Islet of Langerhans (tissue), 1 donor: ENCODE data around the gene PAH.

ENCODE experiments used
- FAIRE-seq: peaks from one replicate; lab custom pipeline; 2011; peaks lifted over from hg19 to GRCh38; lab: Jason Lieb, UNC

PAH gene

DNA sequence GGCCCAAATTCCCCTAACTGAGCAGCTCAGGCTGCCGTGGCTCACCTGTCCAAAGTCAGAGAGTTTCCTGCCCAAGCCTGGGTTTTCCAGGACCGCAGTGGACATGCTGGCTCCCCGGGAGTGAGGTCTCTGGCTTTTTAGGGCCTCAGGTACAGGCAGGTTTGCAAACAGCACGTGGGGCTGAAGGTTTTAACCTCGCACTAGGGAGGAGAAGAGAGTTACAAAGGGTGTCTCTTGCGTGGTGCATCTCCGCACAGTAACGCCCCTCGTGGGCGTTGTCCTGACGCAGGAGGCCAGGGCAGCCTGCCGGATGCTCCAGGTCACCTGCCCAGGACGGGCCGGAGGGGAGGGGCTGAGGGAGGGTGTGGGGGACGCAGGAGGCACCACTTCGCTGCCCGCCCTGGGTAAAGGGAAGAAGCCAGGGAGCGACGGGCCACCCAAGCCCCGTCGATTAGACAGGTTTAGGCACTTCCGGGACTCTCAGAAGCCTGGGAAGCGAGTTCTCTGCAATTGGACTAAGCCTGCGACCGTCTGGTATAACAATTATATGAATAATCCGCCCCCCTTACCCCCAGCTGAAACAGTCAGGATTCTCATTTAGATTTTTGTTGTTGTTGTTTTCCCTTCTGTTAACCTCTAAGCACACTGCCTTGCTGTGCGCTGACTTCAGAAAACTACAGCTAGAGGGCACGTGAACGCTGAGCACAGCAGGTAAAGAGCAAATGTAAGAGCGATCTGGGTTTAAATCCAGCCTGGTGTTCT is at the start of gene PAH:
Gene PAH, minus strand, starts transcription at position 219 of the 762 bp plus-strand sequence. Its CDS starts 114 bp downstream, at position 105.
- FAIRE-seq: no peak

DNA sequence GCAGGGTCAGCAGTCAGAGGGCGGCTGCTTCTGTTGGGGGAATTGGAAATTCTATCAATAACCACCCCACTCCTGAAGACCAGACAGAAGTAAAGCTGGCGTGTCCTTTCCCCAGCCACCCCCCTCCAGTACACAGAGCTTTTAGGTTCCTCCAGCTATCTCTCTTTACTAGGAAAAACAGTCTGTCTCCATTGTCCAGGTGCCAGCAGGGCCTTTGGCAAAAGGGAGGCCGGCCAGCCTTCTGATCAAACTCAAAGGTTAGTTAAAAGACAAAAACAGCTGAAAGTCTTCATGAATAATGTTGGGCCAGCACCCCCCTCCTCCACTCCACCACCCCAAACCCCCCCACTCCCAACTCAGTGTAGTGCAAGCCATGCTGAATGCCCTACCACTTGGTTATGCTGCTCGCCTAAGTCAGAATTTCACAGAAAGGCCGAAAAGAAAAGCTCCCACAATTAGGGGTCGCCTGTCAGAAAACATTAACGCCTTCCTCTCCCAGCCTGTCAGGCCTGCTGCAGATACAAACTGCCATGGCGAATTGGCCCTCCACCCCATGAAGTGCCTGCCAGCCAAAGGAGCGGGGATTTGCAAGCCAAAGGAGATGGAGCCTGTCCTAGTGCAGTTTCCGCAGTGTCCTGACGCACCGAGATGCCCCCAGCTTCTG is 49.3 kb upstream of the PAH start:
- FAIRE-seq: no peak

DNA sequence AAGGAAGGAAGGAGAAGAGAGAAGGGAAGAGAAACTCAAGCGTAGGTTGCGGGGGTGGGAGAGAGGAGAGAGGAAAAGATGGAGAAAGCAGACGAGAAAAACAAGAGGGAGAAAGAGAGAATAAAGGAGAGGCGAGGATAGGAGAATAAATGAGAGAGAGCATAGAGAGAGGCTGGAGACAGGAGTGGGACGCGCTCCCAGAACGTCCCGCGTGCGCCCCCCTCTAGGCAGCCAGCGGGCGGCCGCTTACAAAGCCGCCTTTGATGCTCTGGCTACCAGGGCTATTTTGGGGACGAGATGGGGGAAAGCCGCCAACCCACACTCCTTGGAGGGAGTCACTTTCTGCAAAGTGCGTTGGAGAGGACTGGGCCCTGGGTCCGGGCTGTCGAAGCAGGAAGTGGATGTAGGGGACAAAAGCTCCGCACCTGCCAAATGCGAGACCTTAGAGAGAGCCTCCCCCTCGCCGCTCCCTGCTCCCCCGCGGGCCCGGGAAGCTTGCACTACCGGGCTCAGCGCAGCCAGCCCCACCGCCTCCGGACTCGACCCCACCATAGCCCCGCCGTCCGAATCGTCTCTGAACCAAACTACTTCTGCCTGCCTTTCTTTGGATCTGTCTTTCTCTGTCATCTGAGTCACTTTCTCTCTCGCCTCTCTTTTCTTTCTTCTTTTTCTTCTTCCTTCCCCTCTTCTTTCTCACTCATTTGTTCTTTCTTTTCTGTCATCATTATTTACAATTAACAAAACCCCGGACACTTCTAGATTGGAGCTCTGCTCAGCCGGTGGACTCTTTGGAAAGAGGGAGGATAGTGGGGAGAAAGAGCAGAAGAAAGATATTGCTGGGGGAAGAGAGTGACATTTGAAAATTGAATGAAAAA is 48.5 kb upstream of the PAH start:
- no peak for FAIRE-seq

DNA sequence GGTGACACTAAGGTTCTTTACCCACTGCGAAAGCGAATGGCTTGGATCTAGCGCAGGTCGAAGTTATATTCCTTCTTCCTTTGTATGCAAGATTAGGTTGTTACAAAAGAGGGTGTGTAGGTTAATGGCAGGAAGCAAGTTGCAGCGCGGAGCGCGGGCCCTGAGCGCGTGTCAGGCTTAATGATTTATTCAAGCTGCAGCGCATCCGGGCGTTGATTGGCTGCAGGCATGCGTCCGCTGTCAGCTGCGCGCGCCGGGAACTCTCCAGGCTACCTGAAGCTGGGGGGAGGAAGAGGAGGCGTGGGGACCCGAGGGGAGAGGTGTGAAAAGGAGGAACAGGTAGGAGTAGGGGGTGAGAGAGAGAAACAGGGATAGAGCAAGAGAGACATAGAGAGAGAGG is 47.8 kb upstream of the PAH start:
- no peak for FAIRE-seq

DNA sequence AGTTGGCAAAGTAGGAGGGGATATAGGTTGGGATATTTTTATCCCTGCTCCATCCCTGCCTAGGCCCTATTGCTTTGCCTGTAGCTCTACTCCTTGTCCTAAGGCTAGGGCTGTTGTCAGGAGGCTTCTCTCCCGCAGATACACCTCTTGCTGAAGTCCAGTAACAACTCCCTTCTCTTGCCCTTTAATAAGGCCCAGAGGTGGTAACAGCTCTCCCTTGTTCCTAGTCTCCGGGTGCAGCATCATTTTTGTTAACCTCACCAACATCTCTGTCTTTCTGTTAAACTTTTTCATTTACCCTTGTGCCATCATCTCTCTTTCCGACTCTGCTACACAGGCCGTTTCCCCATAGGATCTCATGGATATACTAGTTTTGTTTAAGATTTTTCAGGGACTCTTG is 46.8 kb upstream of the PAH start:
- no peak for FAIRE-seq

DNA sequence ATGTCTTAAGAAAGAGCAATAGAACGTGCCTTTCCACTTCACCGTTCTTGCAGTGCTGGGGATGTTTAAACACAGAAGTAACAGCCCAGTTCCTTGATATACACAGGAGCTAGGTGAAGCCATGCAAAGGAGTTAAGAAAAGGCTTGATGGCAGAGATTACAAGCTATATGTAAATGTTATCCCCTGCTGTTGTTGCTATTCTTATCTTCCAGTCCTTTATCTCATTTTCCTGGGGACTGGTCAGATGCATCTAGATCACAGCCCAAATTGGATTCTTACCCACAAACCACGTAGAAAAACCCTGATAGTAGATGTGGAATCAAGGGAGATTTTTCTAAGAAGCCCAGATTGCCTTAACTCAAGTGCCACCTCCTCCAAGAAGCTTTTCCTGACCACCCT is 45.9 kb upstream of the PAH start:
- no peak for FAIRE-seq

DNA sequence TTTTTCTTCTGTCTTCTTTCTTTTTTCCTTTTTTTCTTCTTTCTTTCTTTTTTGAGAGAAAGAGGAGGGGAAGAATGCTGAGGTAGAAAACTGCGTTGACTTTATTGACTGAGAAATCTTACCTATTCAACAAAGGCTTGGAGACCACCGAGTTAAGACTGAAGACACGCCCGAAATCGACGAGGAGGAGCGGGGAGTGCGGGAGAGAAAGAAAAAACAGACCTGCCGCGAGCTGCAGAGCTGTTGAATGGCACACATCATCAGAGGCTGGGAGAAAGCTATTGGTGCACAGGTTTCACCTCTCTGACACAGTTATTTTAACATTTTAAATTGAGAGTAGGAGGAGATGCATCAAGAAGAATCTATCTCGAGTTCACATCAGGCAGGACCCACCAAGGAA is 45.5 kb upstream of the PAH start:
- FAIRE-seq: no peak

DNA sequence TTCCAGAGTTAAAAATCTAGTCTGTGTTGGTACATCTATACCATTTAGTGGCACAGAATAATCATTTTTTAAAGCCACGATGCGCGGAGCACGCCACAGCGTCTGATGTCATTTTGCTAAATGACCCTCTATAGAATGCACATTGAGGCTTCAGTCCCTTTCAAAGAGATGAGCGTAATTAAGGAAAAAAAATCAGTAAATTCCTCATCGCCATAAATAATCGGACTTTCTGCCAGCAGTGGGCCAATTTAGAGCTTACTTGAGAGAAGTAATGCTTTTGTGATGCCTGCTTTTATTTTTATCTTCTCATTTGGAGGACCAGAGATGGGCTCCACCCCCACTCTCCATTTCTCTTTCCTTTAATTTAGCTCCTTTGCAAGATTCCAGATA is 44.4 kb upstream of the PAH start:
- no peak for FAIRE-seq

DNA sequence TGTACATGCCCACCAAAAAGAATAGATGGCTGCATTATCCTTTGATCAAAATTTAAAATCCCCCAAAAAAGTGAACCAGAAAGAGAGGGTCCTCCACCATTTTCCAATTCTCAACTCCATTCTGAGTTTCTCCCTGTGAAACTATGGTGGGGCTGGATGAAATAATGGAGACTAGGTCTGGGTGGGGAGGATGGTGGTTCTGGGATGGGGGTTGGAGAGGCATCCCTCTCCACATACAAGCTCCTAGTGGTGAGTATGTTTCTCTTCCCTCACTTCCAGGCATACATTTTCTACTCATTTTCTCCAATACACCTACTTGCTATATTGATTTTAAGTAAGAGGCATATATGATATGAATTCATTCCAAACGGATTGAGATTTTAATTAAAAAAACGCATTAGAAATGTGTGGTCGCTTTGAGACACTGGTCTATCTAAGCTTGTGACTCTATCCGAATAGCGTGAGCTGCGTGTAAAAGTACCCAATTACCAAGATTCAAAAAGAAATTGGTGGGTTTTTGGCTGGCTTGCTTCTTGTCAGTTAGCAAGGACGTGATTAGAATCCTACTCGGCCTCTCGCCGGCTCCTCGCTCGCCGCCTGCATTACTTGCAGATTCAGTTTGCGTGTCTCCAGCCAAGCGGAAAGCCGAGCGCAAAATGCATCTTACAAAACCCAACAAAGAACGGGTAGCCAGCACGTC is 43.9 kb upstream of the PAH start:
- FAIRE-seq: no peak

DNA sequence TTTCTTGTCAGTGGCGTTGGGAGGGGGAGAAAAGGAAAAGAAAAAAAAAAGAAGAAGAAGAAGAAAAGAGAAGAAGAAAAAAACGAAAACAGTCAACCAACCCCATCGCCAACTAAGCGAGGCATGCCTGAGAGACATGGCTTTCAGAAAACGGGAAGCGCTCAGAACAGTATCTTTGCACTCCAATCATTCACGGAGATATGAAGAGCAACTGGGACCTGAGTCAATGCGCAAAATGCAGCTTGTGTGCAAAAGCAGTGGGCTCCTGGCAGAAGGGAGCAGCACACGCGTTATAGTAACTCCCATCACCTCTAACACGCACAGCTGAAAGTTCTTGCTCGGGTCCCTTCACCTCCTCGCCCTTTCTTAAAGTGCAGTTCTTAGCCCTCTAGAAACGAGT is 42.3 kb upstream of the PAH start:
- no peak for FAIRE-seq

DNA sequence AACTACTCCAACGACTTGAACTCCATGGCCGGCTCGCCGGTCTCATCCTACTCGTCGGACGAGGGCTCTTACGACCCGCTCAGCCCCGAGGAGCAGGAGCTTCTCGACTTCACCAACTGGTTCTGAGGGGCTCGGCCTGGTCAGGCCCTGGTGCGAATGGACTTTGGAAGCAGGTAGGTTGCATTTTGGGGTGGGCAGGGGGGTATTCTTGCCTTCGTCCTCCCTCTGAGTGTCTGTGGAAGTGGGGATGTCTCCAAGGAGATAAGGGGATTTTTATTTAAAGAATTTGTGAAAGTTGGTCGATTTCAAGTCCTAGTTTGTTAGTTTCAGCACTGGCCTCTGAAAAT is 41.8 kb upstream of the PAH start:
- FAIRE-seq: no peak

DNA sequence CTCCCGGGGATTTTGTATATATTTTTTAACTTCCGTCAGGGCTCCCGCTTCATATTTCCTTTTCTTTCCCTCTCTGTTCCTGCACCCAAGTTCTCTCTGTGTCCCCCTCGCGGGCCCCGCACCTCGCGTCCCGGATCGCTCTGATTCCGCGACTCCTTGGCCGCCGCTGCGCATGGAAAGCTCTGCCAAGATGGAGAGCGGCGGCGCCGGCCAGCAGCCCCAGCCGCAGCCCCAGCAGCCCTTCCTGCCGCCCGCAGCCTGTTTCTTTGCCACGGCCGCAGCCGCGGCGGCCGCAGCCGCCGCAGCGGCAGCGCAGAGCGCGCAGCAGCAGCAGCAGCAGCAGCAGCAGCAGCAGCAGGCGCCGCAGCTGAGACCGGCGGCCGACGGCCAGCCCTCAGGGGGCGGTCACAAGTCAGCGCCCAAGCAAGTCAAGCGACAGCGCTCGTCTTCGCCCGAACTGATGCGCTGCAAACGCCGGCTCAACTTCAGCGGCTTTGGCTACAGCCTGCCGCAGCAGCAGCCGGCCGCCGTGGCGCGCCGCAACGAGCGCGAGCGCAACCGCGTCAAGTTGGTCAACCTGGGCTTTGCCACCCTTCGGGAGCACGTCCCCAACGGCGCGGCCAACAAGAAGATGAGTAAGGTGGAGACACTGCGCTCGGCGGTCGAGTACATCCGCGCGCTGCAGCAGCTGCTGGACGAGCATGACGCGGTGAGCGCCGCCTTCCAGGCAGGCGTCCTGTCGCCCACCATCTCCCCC is 41.2 kb upstream of the PAH start:
- no peak for FAIRE-seq

DNA sequence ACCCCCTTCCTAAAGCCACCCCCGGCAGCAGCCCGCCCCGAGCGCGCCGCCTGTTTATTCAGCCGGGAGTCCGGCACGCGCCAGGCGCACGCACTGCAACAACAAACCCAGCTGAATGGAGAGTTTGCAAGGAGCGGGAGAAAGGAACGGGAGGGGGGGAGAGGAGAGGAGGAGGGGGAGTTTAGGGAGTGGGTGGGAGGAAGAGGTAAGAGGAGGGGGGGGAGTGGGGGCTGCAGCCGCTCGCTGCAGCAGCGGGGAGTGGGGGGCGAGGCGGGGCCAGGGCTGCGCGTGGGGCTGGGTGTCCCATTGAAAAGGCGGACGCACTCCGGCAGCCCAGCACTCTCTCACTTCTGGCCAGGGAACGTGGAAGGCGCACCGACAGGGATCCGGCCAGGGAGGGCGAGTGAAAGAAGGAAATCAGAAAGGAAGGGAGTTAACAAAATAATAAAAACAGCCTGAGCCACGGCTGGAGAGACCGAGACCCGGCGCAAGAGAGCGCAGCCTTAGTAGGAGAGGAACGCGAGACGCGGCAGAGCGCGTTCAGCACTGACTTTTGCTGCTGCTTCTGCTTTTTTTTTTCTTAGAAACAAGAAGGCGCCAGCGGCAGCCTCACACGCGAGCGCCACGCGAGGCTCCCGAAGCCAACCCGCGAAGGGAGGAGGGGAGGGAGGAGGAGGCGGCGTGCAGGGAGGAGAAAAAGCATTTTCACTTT is 40.5 kb upstream of the PAH start, which contains the start of gene ASCL1:
Gene ASCL1, plus strand, starts transcription at position 336 of the 712 bp plus-strand sequence. CDS start 571 bp downstream, outside the sequence.
- FAIRE-seq: no peak

DNA sequence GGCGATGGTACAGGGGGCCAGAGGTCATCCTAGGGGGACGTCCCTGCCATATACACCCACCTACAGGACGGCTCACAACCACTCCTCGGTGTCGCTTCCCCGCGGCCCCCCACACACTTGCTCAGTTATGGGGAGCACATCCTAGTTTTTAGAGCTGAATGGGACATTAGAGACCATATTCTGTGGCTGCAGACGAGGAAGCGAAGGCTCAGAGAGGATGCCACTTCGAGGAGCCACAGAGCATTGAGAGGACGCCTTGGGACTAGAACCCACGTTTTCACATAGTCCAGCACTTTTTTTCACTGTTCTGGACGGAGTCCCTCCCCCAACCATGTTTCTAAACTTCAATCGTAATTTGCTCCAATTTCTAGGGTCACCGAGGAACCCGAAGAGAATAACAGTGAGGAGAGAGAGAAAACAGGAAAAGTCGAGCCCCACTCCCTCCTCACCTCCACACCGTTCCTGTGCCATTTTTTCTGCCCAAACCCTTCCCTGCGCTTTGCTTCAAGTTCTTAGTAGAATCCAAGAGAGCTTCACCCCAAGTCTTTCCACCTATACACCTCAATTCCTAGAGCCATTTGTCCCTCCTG is 39.8 kb upstream of the PAH start:
- FAIRE-seq: no peak

DNA sequence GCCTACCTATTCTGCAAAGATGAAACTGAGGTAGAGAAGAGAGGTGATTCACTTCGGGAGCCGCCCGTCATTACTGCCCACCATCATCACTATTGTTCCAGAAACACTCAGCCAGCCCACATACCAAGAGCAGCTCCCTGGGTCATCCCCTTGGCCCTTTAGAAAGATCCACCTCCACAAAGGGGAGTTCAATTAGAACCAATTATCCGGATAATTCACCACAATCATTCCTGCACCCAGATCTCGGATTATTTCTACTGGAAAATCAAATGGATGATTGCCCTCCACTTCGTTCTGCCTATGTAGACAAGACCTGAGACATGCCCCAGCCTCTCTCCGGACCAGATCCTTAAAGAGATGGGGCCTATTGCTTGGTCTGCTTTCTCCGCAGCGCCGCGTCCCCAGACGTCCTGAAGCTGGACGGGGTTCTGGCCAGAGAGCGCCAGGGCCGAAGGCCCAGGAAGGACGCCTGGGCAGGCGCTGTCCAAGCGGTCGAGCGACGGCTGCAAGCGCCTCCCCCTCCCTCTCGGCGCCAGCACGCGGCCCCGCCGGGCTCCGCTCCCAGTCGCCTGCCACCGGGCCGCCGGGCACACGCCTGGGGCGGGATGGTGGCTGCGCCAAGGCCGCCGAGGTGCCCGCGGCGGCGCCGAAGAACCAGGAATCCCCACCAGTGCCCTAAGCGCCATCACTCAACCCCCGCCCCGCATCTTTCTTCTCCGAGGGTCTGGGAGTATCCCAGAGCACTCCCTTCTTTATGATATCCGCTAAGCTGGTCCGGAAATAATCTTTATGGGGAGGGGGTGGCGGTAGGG is 39.1 kb upstream of the PAH start:
- FAIRE-seq: no peak

DNA sequence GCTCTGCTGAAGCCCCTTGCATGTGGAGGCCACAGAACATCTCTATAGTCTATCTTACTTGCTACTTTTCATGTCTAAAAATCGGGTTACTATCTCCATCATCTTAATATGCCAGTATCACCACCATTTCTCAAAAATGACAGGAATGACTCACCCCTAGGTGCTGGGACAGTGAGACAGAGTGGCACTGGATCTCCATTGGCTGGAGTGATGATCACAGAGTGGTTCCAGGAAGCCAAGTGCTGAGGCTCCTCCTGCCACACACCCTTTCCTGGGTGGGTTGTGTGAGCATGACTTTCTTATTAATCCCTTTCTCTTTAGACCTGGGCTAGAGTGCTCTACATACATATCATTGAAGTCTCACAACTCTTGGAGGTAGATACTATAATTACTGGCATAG is 37.1 kb upstream of the PAH start:
- no peak for FAIRE-seq

DNA sequence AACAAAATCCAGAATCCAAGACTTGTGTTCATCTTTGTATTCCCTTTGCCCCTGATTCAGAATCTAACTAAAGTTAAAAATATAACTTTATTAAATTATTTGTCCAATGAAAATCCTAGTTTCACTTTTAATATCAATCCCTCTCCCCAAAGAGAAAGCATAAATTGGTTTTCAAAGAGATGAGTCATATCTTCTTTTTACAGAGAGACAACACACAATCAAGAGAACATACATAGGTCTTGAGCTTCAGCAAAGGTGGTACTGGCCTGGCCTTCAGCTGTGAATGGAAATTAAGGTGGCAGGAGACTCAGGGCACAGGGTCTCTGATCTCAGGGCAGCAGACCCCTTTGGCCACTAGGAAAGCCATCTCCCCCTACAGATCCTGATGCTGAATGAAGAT is 36.2 kb upstream of the PAH start:
- FAIRE-seq: no peak

DNA sequence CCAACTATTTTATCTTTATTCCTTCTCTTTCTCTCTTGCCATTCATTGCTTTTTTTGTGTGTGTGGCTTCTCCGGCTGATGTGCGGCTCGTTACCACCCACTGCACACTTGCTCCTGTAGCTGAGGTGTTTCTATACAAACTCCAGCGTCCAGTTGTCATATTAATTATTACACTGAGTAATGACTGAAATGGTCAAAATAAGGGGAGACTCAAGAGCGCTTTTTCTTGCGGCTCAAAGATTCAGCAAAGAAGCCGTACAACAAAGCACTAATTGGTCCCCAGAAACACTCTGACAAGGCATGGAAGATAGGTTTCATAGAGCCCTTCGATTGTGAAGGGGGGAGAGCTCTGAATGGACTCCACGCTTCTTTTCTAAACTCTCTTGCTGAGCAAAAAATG is 34.8 kb upstream of the PAH start:
- no peak for FAIRE-seq

DNA sequence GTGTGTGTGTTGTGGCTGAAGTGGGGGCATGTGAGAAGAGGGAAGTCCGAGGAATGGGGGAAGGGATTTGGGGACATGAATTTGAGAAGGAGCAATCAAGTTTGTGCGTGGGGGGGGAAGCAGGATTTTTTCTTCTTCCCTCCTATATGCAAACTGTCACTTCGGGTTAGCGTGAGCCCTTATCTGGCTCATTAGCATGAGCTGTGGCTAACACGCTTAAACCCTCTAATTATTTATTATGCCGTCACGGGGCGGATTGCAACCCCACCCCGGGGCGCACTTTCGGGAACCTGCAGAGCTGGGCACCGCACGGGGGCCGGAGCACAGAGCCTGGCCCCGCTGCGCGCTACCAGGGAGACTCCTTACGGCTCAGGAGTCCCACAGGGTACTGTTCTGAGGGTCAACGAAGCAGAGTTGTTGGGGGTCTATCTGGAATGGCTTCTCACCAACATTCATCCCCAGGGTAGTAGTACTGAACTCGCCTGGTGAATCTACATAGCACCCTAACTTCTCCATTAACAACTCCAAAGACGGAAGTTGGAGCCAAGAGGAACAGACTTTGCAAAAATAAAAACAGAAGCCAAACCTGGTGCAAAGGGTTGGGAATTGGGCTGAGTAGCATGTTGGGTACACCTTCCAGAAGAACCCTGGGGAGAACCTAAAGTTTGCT is 34.0 kb upstream of the PAH start:
- no peak for FAIRE-seq
